B cell (primary cell): Measurements from ENCODE around the gene RAB3IP. TPM values are rescaled to one million over a fixed set of nuclear protein-coding genes. Genes with fewer than 3 reads are reported as not detected.

ENCODE experiments used
- ATAC-seq: fragments of 200-7000 bp; cut with Tn5 transposase; one replicate; pipeline ENCODE4 v1.10.0; 2021; ENCODE audit warnings: low read depth, mild to moderate bottlenecking, moderate number of reproducible peaks, moderate library complexity
- CTCF ChIA-PET: fragments of 350-600 bp; sonication (Branson Sonifier 250); formaldehyde crosslinking; loops from one replicate; lab custom pipeline; 2021; ENCODE audit warnings: antibody characterized with exemption, inconsistent platforms; lab: Charles Lee
- POLR2A ChIA-PET: fragments of 350-600 bp; sonication (Branson Sonifier 250); formaldehyde crosslinking; loops from one replicate; lab custom pipeline; 2021; ENCODE audit warnings: antibody characterized with exemption; lab: Charles Lee
- DNase-seq: peaks from one replicate; pipeline ENCODE4 v3.0.0; 2013
- H2AFZ ChIP-seq: 2 replicates; pipeline ENCODE4 v1.6.1; 2012; ENCODE audit warnings: mild to moderate bottlenecking, low read depth, low read length; ENCODE audit not compliant: insufficient read depth, poor library complexity, severe bottlenecking
- H3K27ac ChIP-seq, 2 donors: 1 replicate in 1 of 2; 2 replicates in 1 of 2; pipeline ENCODE4 v1.5.1; 2012 to 2013; ENCODE audit warnings: low read length in 2 of 2, mild to moderate bottlenecking in 2 of 2, moderate library complexity in 1 of 2
- H3K27me3 ChIP-seq, 4 experiments: fragments of 200-600 bp in 1 of 4; sonication (generic) in 1 of 4; replicated peaks in 1 of 4; 1 replicate in 2 of 4; 2 replicates in 2 of 4; pipeline versions ENCODE4 v1.6.1 to v1.7.0; 2013 to 2016; ENCODE audit warnings: low read length in 3 of 4, mild to moderate bottlenecking in 2 of 4, mixed read lengths in 1 of 4, moderate library complexity in 1 of 4; ENCODE audit not compliant: insufficient read depth in 4 of 4, control insufficient read depth in 3 of 4; ENCODE audit errors: control extremely low read depth in 1 of 4
- H3K36me3 ChIP-seq, 2 experiments: replicated peaks in 1 of 2; 1 replicate in 1 of 2; 2 replicates in 1 of 2; pipeline versions ENCODE4 v1.6.1 to v1.7.1; 2013; ENCODE audit warnings: low read length in 1 of 2; ENCODE audit not compliant: insufficient read depth in 2 of 2, control insufficient read depth in 1 of 2; ENCODE audit errors: control extremely low read depth in 1 of 2, extremely low read depth in 1 of 2
- H3K4me1 ChIP-seq, 2 donors: fragments of 200-600 bp in 1 of 2; sonication (generic) in 1 of 2; 1 replicate in 1 of 2; 2 replicates in 1 of 2; pipeline versions ENCODE4 v1.5.1 to v1.6.1; 2013 to 2017; ENCODE audit warnings: low read length in 2 of 2; ENCODE audit not compliant: control insufficient read depth in 2 of 2, insufficient read depth in 2 of 2
- H3K4me2 ChIP-seq: replicated peaks from 2 replicates; pipeline ENCODE3; 2012; ENCODE audit warnings: mild to moderate bottlenecking, low read depth, low read length; ENCODE audit not compliant: poor library complexity, severe bottlenecking
- H3K4me3 ChIP-seq, 5 experiments: fragments of 200-600 bp in 1 of 5; sonication (generic) in 1 of 5; 1 replicate in 3 of 5; 2 replicates in 2 of 5; pipeline versions ENCODE4 v1.5.1 to v1.7.0; 2011 to 2016; ENCODE audit warnings: low read length in 4 of 5, mild to moderate bottlenecking in 4 of 5, low read depth in 2 of 5, control low read depth in 1 of 5, moderate library complexity in 1 of 5; ENCODE audit not compliant: insufficient read depth in 1 of 5; ENCODE audit errors: control extremely low read depth in 1 of 5, extremely low read depth in 1 of 5
- H3K79me2 ChIP-seq: fragments of 200-600 bp; sonication (generic); one replicate; pipeline ENCODE4 v1.6.0; 2016; ENCODE audit warnings: low read length; ENCODE audit not compliant: control insufficient read depth, insufficient read depth
- H3K9ac ChIP-seq: fragments of 200-600 bp; sonication (generic); 2 replicates; pipeline ENCODE4 v1.6.1; 2017; ENCODE audit warnings: mild to moderate bottlenecking, low read length, moderate library complexity
- H3K9me3 ChIP-seq, 3 donors: one replicate each; pipeline versions ENCODE4 v1.6.1 to v1.7.1; 2013; ENCODE audit warnings: low read length in 2 of 3; ENCODE audit not compliant: control insufficient read depth in 2 of 3, insufficient read depth in 1 of 3; ENCODE audit errors: control extremely low read depth in 1 of 3
- H4K20me1 ChIP-seq: 2 replicates; pipeline ENCODE4 v1.6.0; 2012; ENCODE audit warnings: mild to moderate bottlenecking, low read length; ENCODE audit not compliant: insufficient read depth, control insufficient read depth, poor library complexity, severe bottlenecking
- H3K27ac Mint-ChIP-seq: one replicate; pipeline ENCODE4 v1.8.0; 2021; ENCODE audit warnings: mixed read lengths
- H3K27me3 Mint-ChIP-seq: one replicate; pipeline ENCODE4 v1.8.0; 2021; ENCODE audit warnings: mixed read lengths
- H3K4me1 Mint-ChIP-seq: one replicate; pipeline ENCODE4 v1.8.0; 2021; ENCODE audit warnings: mixed read lengths
- H3K4me3 Mint-ChIP-seq: one replicate; pipeline ENCODE4 v1.8.0; 2021; ENCODE audit warnings: mixed read lengths
- H3K9me3 Mint-ChIP-seq: one replicate; pipeline ENCODE4 v1.8.0; 2022; ENCODE audit warnings: mixed read lengths; ENCODE audit not compliant: insufficient read depth
- CTCF ChIP-seq: fragments of 200-600 bp; IDR thresholded peaks from one replicate; pipeline ENCODE4 v1.8.0; 2022; ENCODE audit warnings: antibody characterized with exemption, mild to moderate bottlenecking
- EZH2 ChIP-seq: IDR thresholded peaks from 2 replicates; pipeline ENCODE4 v1.6.1; 2012; ENCODE audit warnings: borderline replicate concordance, low read depth, mild to moderate bottlenecking, moderate library complexity, low read length; ENCODE audit not compliant: insufficient read depth, poor library complexity, severe bottlenecking
- WGBS: methylation state at CpG from one replicate; pipeline ENCODE4 v1.1.5; 2013; ENCODE audit warnings: missing lambda C conversion rate; ENCODE audit not compliant: insufficient coverage; 5-methylcytosine and 5-hydroxymethylcytosine counted together
- intact Hi-C: fragments of 100-400 bp; cut with micrococcal nuclease; formaldehyde crosslinking; loops from one replicate; pipeline ENCODE4 v1.10.0; 2022
- polyA plus RNA-seq: library from polyadenylated mRNA; depleted of rRNA; stranded (reverse); fragments of >200 nt; gene quantifications from 2 replicates; pipeline ENCODE4 v1.2.3, GENCODE V29; 2012
- total RNA-seq, 2 donors: library from RNA; stranded (reverse); fragments of 120-200 nt in 1 of 2; gene quantifications; 1 replicate in 1 of 2; 2 replicates in 1 of 2; pipeline versions ENCODE4 v1.2.3 to v1.2.4, GENCODE V29; 2013 to 2022

Gene RAB3IP
- total and polyA plus RNA-seq, 2 donors (not counting 1 experiment from before 2014, with no cell fraction given), result 11.2 to 37.9 TPM

GRCh38 chr12:69833696-69834095, 95.0 kb downstream of the RAB3IP start:
- Mint-ChIP-seq H3K4me1 (no peaks in the 10 kb centered on the region), H3K27me3 (peaks cover 20% of the 10 kb centered on the region), H3K4me3 (no peak overlapping the region), H3K9me3 (no peaks in the 10 kb centered on the region), H3K27ac (no peak overlapping the region)
- Histone ChIP-seq H3K4me3 (no peak overlapping the region), H4K20me1 (no peaks in the 10 kb centered on the region), H3K27me3 (no peaks in the 10 kb centered on the region), H3K27ac (no peak overlapping the region), H2AFZ (no peak overlapping the region), H3K9ac (no peak overlapping the region), H3K4me2 (no peak overlapping the region), H3K9me3 (no peaks in the 10 kb centered on the region), H3K4me1 (no peaks in the 10 kb centered on the region), H3K79me2 (no peaks in the 10 kb centered on the region), H3K36me3 (no peaks in the 10 kb centered on the region)
- POLR2A ChIA-PET, result no interaction called here
- DNase-seq (no peak), ATAC-seq (no peak)
- no CpG with 5 or more reads among the region's 2 CpGs for WGBS
- CTCF ChIA-PET, result no interaction called here
- TF ChIP-seq EZH2, result no peak
- TF ChIP-seq CTCF, result no peak
- intact Hi-C loops, result no loop called here

- Histone ChIP-seq H3K9ac (no peak overlapping the region), H3K9me3 (no peaks in the 10 kb centered on the region), H3K27ac (no peak overlapping the region), H3K4me2 (no peak overlapping the region), H3K36me3 (no peaks in the 10 kb centered on the region), H3K79me2 (no peaks in the 10 kb centered on the region), H3K27me3 (no peaks in the 10 kb centered on the region), H4K20me1 (no peaks in the 10 kb centered on the region), H2AFZ (no peak overlapping the region), H3K4me3 (no peak overlapping the region), H3K4me1 (no peaks in the 10 kb centered on the region)
- no peak for DNase-seq
- Mint-ChIP-seq H3K27me3 (peaks cover 18% of the 10 kb centered on the region), H3K9me3 (no peaks in the 10 kb centered on the region), H3K4me1 (no peaks in the 10 kb centered on the region), H3K27ac (no peak overlapping the region), H3K4me3 (no peak overlapping the region)
- no peak for ATAC-seq
- ChIA-PET CTCF (no interaction called here), POLR2A (no interaction called here)
- no CpG with 5 or more reads among the region's 2 CpGs for WGBS
- TF ChIP-seq EZH2 (no peak), CTCF (no peak)
- intact Hi-C loops, result no loop called here
Observed at GRCh38 chr12:69834147-69834546, 95.5 kb downstream of the RAB3IP start.
